ENCODE data around the gene LYZL4.

Gene LYZL4

DNA sequence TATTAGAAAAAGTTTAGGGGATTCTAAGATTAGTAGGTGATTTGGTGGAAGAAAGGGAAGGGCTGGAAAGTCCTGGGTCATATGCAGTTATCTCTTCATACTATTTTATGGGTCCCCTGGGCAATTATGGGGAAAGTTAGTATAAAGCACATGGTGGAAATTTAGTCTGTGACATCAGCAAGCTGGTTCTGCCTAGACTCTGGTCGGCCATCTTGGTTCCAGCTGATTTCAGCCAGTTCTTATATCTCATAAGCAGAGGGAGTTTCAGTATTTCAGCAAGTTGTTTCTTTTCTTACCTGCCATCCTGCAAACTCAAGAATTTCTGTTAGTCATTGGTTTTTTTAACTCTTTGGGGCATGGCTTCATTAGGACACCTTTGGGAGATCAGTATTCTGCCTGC lies 1.0 kb upstream of the LYZL4 start:
- Histone ChIP-seq H3K4me3 (replicated peaks; ENCODE audit: low read depth, low read length) (no peak overlapping the region), H3K27me3 (replicated peaks; ENCODE audit: control insufficient read depth, insufficient read depth, low read length) (peaks cover 2% of the 10 kb centered on the region; the same call in 1 of the 2 replicates), H3K36me3 (ENCODE audit: control insufficient read depth, insufficient read depth, low read length) (no peaks in the 10 kb centered on the region)
- no peak for TF ChIP-seq CTCF (IDR thresholded peaks at IDR 0.05; ENCODE audit: insufficient read depth, low read length, poor library complexity, severe bottlenecking)
- DNase-seq (ENCODE audit: extremely low read depth, insufficient read length), result no peak

DNA sequence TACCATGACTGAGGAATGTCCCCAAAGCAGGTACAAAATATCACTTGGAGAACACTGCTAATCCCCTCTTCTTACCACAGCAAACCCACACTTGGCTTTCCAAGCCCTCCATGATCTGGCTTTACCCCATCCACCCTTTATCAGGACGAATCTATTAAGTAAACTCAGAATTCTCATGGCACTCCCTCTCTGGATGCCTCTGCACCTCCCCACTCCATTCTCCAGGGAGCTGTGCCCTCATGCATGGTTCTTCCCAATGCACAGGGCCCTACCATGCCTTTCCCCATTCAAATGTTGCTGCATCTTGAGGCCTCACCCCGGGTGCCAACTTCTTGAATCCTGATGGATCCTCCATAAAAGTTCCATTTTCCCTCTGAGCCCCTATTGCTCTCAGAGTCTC lies 2.3 kb downstream of the LYZL4 start:
- TF ChIP-seq CTCF (IDR thresholded peaks at IDR 0.05; ENCODE audit: insufficient read depth, low read length, poor library complexity, severe bottlenecking), result no peak

DNA sequence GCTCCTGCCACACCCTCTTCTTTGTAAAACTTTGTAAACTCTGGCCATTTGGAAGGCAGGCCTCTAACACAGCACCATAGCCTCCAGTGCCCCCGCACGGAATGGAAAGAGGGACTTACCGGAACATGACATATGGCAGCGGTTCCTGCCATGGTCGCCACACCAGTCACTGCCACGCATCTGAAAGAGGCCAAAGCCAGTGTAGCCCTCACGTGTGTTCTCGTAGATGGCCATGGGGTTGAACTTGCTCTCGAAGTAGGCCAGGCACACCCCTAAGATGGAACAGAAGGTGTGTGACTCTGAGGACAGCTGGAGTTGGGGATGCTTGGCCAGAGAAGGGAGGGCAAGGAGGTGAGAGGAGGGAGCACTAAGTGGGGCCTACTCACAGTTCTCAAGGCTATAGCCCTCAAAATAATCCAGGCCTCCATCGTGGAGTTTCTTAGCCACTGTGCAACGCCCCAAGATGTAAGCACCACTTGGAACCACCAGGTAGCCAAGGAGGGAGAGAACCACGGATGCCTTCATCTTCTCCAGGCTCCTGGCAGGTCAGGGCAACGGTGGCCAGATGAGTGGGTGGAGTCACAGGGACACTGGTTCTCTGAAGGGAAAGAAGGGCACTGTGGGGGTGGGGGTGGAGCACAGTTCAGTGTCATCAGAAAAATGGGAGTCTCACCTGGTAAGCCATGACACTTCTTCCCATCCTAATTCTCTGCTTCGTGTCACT lies 3.5 kb downstream of the LYZL4 start:
- no peak overlapping the region for H3K4me3 ChIP-seq (replicated peaks; ENCODE audit: low read depth, low read length)
- no peak for DNase-seq (ENCODE audit: extremely low read depth, insufficient read length)
- H3K36me3 ChIP-seq (ENCODE audit: control insufficient read depth, insufficient read depth, low read length), result no peaks in the 10 kb centered on the region
- TF ChIP-seq CTCF (IDR thresholded peaks at IDR 0.05; ENCODE audit: insufficient read depth, low read length, poor library complexity, severe bottlenecking), result no peak
- H3K27me3 ChIP-seq (replicated peaks; ENCODE audit: control insufficient read depth, insufficient read depth, low read length), result peaks cover 2% of the 10 kb centered on the region; the same call in 1 of the 2 replicates

More for the DNA sequence above, 2.3 kb downstream of the LYZL4 start:
- Histone ChIP-seq H3K4me3 (replicated peaks; ENCODE audit: low read depth, low read length) (no peak overlapping the region), H3K36me3 (ENCODE audit: control insufficient read depth, insufficient read depth, low read length) (no peaks in the 10 kb centered on the region), H3K27me3 (replicated peaks; ENCODE audit: control insufficient read depth, insufficient read depth, low read length) (peaks cover 2% of the 10 kb centered on the region; the same call in 1 of the 2 replicates)
- DNase-seq (ENCODE audit: extremely low read depth, insufficient read length), result no peak

DNA sequence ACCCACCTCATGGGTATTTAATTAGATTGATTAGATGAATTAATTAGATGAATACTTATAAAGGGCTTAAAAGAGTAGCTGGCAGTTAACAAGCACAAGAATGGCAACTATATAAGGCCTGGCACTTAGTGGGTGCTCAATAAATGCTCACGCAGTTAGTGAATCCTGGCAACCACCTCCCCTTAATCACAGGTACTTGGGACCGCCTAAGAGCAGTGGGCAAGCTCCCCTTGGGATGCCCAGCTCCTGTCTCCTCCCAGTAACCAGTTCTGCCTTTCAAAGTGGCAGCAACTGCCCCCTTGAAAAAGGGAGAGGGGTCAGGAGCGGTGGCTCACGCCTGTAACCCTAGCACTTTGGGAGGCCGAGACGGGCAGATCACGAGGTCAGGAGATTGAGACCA lies 4.6 kb downstream of the LYZL4 start:
- H3K27me3 ChIP-seq (replicated peaks; ENCODE audit: control insufficient read depth, insufficient read depth, low read length), result peaks cover 2% of the 10 kb centered on the region; the same call in 1 of the 2 replicates
- no peak overlapping the region for H3K4me3 ChIP-seq (replicated peaks; ENCODE audit: low read depth, low read length)
- no peak for DNase-seq (ENCODE audit: extremely low read depth, insufficient read length)
- no peaks in the 10 kb centered on the region for H3K36me3 ChIP-seq (ENCODE audit: control insufficient read depth, insufficient read depth, low read length)
- no peak for TF ChIP-seq CTCF (IDR thresholded peaks at IDR 0.05; ENCODE audit: insufficient read depth, low read length, poor library complexity, severe bottlenecking)

- Histone ChIP-seq H3K4me3 (replicated peaks; ENCODE audit: low read depth, low read length) (no peak overlapping the region), H3K27me3 (replicated peaks; ENCODE audit: control insufficient read depth, insufficient read depth, low read length) (no peaks in the 10 kb centered on the region), H3K36me3 (ENCODE audit: control insufficient read depth, insufficient read depth, low read length) (no peaks in the 10 kb centered on the region)
- TF ChIP-seq CTCF (IDR thresholded peaks at IDR 0.05; ENCODE audit: insufficient read depth, low read length, poor library complexity, severe bottlenecking), result no peak
- no peak for DNase-seq (ENCODE audit: extremely low read depth, insufficient read length)
These were observed 6.7 kb downstream of the LYZL4 start for GRCh38 chr3:42403737-42404136.

Measured in GM06990 (cell line).